ENCODE results near the gene PRR14L.

DNA sequence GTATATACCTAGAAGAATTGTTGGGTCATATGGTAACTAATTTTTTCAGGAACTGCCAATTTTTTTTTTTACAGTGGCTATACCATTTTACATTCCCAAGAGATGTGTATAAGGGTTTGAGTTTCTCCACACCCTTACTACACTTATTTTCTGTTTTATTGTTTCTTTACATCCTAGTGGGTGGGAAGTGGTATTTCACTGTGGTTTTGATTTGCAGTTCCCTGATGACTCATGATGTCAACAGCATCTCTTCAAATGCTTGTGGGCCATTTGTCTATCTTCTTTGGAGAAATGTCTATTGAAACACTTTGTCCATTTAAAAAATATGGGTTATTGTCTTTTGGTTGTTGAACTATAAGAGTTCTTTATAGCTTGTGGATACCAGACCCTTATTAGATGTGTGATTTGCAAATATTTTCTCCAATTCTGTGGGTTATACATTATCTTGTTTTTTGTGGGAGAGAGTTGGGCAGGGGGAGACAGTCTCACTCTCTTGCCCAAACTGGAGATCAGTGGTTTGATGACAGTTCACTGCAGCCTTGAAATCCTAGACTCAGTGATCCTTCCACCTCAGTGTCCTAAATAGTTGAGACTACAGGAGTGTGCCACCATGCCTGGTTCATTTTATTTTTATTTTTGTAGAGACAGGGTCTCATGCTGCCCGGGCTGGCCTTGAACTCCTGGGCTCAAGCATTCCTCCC lies 57.6 kb downstream of the PRR14L start:
- TF ChIP-seq CTCF (IDR thresholded peaks at IDR 0.05), result peak; percentile 9; the same call in 1 of the 2 replicates
- no peak for TF ChIP-seq RAD21 (IDR thresholded peaks at IDR 0.05; ENCODE audit: low read length)
- TF ChIP-seq RFX5 (IDR thresholded peaks at IDR 0.05; ENCODE audit: low read length), result no peak
- no peak for TF ChIP-seq POLR2AphosphoS5 (IDR thresholded peaks at IDR 0.05; ENCODE audit: low read depth, low read length)
- no peak for TF ChIP-seq EP300 (IDR thresholded peaks at IDR 0.05; ENCODE audit: borderline replicate concordance in 1 of 2, low read depth in 1 of 2, low read length in 1 of 2)
- TF ChIP-seq FOXM1 (IDR thresholded peaks at IDR 0.05; ENCODE audit: low read depth), result no peak
- TF ChIP-seq TCF12 (IDR thresholded peaks at IDR 0.05), result no peak
- TF ChIP-seq EZH2phosphoT487 (IDR thresholded peaks at IDR 0.05; ENCODE audit: borderline replicate concordance, low read depth), result no peak
- TF ChIP-seq FOXJ3 (CRISPR knock-in tag; IDR thresholded peaks at IDR 0.05), result no peak
- TF ChIP-seq CHD2 (IDR thresholded peaks at IDR 0.05; ENCODE audit: low read length, partially characterized antibody), result no peak
